Prostate gland (tissue), 2 donors: ENCODE data around the gene RIPPLY3. TPM values are rescaled to one million over a fixed set of nuclear protein-coding genes. Genes with fewer than 3 reads are reported as not detected.

Source experiments
- DNase-seq: peaks from one replicate; pipeline ENCODE4 v3.0.0-alpha.2; 2019; ENCODE audit warnings: low spot score
- H3K27ac ChIP-seq, 2 donors: fragments of 200-600 bp; sonication (generic); 2 replicates each; pipeline ENCODE4 v1.5.1; 2017 to 2019
- H3K27me3 ChIP-seq: fragments of 200-600 bp; sonication (generic); replicated peaks from 2 replicates; pipeline ENCODE4 v1.5.1; 2019; ENCODE audit not compliant: insufficient read depth
- H3K36me3 ChIP-seq, 2 donors: fragments of 200-600 bp; sonication (generic); 1 replicate in 1 of 2; 2 replicates in 1 of 2; pipeline versions ENCODE4 v1.5.1 to v1.8.1; 2017 to 2019
- H3K4me1 ChIP-seq: fragments of 200-600 bp; sonication (generic); replicated peaks from 2 replicates; pipeline ENCODE4 v1.5.1; 2019
- H3K4me3 ChIP-seq, 2 donors: fragments of 200-600 bp; sonication (generic); 2 replicates each; pipeline ENCODE4 v1.5.1; 2017 to 2019
- H3K9me3 ChIP-seq: fragments of 200-600 bp; sonication (generic); 2 replicates; pipeline ENCODE4 v1.5.1; 2017
- POLR2A ChIP-seq: fragments of 450-650 bp; IDR thresholded peaks from one replicate; pipeline ENCODE4 v1.6.1; 2016; ENCODE audit warnings: antibody characterized with exemption, mild to moderate bottlenecking
- POLR2AphosphoS5 ChIP-seq: sonication (generic); formaldehyde crosslinking; IDR thresholded peaks from one replicate; pipeline ENCODE4 v1.6.1; 2017; ENCODE audit warnings: antibody characterized with exemption
- WGBS: methylation state at CpG from one replicate; pipeline ENCODE4 v1.1.5; 2018; 5-methylcytosine and 5-hydroxymethylcytosine counted together
- intact Hi-C: fragments of 100-400 bp; cut with DNase I; formaldehyde crosslinking; loops from one replicate; pipeline ENCODE4 v1.14.2; 2022
- total RNA-seq, 2 donors: library from RNA; depleted of rRNA; stranded (reverse); fragments of >200 nt; gene quantifications; one replicate each; pipeline ENCODE4 v1.1.0, GENCODE V29; 2016
- TF ChIP-seq, protein P1 (sequence below), 4 experiments: fragments of 200-600 bp in 2 of 4; fragments of 450-650 bp in 2 of 4; sonication (generic) in 2 of 4; IDR thresholded peaks; 1 replicate in 3 of 4; 2 replicates in 1 of 4; pipeline ENCODE4 v1.5.1; 2016 to 2019; ENCODE audit warnings: antibody characterized with exemption in 4 of 4, mild to moderate bottlenecking in 2 of 4, moderate library complexity in 2 of 4

RIPPLY3 gene
- total RNA-seq, 2 donors from 2014 or later, result 0.34 to 2.0 TPM

DNA sequence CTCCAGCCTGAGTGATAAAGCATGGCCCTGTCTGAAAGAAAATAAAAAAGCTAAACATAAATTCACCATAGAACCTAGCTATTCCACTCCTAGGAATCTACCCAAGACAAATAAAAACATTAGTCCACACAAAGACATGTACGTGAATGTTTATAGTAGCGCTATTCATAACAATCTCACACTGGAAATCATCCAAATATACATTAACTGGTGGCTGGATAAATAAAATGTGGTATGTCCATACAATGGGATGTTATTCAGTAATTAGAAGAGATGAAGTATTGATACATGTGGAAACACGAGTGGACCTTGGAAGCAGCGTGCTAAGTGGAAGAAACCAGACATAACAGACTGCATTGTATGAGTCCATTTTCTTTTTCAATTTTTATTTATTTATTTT, 29.7 kb downstream of the RIPPLY3 start:
- WGBS, result 60% methylated on average over 4 of the region's 4 CpGs
- H3K9me3 ChIP-seq, result no peaks in the 10 kb centered on the region
- intact Hi-C loops, result no loop called here
- no peaks in the 10 kb centered on the region for H3K27me3 ChIP-seq
- H3K27ac ChIP-seq, result no peak overlapping the region
- H3K4me1 ChIP-seq, result no peaks in the 10 kb centered on the region
- no peaks in the 10 kb centered on the region for H3K36me3 ChIP-seq
- TF ChIP-seq POLR2A (no peak), POLR2AphosphoS5 (no peak)
- TF ChIP-seq, protein P1, sequence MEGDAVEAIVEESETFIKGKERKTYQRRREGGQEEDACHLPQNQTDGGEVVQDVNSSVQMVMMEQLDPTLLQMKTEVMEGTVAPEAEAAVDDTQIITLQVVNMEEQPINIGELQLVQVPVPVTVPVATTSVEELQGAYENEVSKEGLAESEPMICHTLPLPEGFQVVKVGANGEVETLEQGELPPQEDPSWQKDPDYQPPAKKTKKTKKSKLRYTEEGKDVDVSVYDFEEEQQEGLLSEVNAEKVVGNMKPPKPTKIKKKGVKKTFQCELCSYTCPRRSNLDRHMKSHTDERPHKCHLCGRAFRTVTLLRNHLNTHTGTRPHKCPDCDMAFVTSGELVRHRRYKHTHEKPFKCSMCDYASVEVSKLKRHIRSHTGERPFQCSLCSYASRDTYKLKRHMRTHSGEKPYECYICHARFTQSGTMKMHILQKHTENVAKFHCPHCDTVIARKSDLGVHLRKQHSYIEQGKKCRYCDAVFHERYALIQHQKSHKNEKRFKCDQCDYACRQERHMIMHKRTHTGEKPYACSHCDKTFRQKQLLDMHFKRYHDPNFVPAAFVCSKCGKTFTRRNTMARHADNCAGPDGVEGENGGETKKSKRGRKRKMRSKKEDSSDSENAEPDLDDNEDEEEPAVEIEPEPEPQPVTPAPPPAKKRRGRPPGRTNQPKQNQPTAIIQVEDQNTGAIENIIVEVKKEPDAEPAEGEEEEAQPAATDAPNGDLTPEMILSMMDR (IDR thresholded peaks at IDR 0.05), result no peak
- DNase-seq, result no peak
- H3K4me3 ChIP-seq, result no peak overlapping the region

DNA sequence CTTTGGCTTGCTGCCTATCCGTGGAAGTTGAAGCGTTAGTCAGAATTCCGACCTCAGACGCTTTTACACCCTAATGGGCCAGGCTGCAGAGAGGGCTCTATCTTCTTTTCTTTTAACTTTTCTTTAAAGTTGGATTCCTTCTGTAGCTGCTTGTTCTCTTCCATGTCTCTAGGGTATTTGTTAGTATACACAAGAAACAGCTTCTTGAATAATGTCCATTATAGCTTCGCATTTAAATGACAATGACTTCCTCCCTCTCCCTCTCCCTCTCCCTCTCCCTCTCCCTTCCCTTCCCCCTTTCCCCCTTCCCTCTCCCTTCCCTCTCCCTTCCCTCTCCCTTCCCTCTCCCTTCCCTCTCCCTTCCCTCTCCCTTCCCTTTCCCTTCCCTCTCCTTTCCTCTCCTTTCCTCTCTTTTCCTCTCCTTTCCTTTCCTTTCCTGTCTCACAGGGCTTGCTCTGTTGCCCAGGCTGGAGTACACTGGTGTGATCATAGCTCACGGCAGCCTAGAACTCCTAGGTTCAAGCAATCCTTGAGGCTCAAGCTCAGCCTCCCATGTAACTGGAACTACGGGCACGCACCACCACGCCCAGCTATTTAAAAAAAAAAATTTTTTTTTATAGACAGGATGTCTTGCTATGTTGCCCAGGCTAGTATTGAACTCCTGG, 33.0 kb downstream of the RIPPLY3 start:
- WGBS, result 76% methylated on average over 9 of the region's 9 CpGs
- intact Hi-C loops, result no loop called here
- Histone ChIP-seq H3K27ac (no peak overlapping the region), H3K9me3 (no peaks in the 10 kb centered on the region), H3K4me3 (no peak overlapping the region), H3K27me3 (no peaks in the 10 kb centered on the region), H3K4me1 (no peaks in the 10 kb centered on the region), H3K36me3 (no peaks in the 10 kb centered on the region)
- DNase-seq, result no peak
- TF ChIP-seq, protein P1 (IDR thresholded peaks at IDR 0.05), result no peak
- TF ChIP-seq POLR2AphosphoS5 (no peak), POLR2A (no peak)

DNA sequence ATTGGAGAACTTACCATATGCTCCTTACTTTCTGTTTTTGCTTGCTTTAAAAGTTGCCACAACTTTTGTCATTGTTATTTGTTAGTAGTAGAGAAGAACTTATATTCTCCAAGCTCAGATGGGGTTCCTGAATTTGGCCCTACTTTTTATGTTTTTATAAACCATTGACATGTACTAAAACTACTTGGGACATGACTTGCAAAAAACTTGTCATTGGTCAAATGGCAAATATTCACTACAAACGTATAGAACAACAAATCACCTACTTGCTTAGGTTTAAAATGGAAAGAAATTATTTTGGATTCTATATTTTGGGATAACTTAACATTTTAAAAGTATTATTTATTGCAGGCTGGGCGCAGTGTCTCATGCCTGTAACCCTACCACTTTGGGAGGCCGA, 33.7 kb downstream of the RIPPLY3 start:
- no peak overlapping the region for H3K4me3 ChIP-seq
- no peaks in the 10 kb centered on the region for H3K27me3 ChIP-seq
- intact Hi-C loops, result no loop called here
- no peak for TF ChIP-seq POLR2AphosphoS5
- no peak for TF ChIP-seq POLR2A
- H3K4me1 ChIP-seq, result no peaks in the 10 kb centered on the region
- H3K27ac ChIP-seq, result no peak overlapping the region
- DNase-seq, result no peak
- H3K36me3 ChIP-seq, result no peaks in the 10 kb centered on the region
- WGBS, result 93% methylated on average over 3 of the region's 3 CpGs
- H3K9me3 ChIP-seq, result no peaks in the 10 kb centered on the region

DNA sequence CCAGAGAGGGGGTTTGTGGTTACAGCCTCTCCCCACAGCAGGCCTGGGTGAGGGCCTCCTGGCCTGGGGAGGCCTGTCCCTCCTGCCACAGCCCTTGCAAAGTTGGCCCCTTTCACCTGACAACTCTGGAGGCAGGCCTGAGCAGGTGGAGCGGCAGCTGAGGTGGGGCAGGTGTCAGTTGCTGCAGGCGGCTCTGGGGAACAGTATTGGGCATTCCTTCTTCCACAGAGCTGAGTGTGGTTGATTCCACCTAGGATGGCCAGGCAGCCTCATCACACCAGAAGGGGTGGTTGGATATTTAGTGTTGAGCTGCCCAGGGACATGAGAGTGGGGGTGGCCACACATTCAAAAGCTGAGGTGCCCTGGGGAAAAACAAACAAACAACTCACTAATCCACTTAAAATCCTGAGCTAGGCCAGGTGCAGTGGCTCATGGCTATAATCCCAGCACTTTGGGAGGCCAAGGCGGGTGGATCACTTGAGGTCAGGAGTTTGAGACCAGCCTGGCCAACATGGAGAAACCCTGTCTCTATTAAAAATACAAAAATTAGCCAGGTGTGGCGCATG, 35.3 kb downstream of the RIPPLY3 start:
- no peaks in the 10 kb centered on the region for H3K4me1 ChIP-seq
- 88% methylated on average over 4 of the region's 4 CpGs for WGBS

DNA sequence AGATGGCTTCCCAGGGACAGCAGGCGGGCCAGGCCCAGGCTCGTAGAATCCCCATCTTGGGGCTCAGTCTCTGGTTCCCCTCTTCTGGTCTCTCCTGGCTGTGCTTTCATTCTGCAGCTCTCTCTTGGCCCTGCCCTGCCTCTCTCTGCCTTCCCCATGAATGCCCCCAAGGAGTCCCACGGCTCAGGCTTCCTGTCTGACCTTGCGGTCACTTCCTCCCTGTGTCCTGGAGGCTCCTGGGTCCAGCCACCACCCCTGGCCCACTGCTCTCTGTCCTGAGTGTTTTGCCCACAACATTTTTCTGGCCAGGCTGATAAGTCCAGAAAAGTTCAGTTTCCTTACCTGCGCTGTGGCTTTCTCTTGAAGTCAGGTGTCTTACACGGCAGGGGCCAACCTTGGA, 37.3 kb downstream of the RIPPLY3 start:
- Histone ChIP-seq H3K27ac (no peak overlapping the region), H3K9me3 (no peaks in the 10 kb centered on the region), H3K36me3 (no peaks in the 10 kb centered on the region), H3K4me1 (no peaks in the 10 kb centered on the region), H3K27me3 (no peaks in the 10 kb centered on the region), H3K4me3 (no peak overlapping the region)
- no peak for DNase-seq
- TF ChIP-seq POLR2A (no peak), POLR2AphosphoS5 (no peak)
- TF ChIP-seq, protein P1 (IDR thresholded peaks at IDR 0.05), result no peak
- intact Hi-C loops, result no loop called here
- 90% methylated on average over 6 of the region's 6 CpGs for WGBS

More for the DNA sequence above, 35.3 kb downstream of the RIPPLY3 start:
- Histone ChIP-seq H3K9me3 (no peaks in the 10 kb centered on the region), H3K27ac (no peak overlapping the region), H3K36me3 (no peaks in the 10 kb centered on the region), H3K27me3 (no peaks in the 10 kb centered on the region), H3K4me3 (no peak overlapping the region)
- intact Hi-C loops, result no loop called here
- no peak for DNase-seq
- TF ChIP-seq POLR2A (no peak), POLR2AphosphoS5 (no peak)
- TF ChIP-seq, protein P1 (IDR thresholded peaks at IDR 0.05), result no peak
